ENCODE measurements around the gene EFNA1.
A peak's percentile ranks its signal among the peaks of the same experiment; 100 is the strongest.
"Not testable (repeated sequence)": the region's sequence is repeated elsewhere in the genome, so short reads cannot be mapped to it uniquely, and the experiment has no call there.

Gene EFNA1

GRCh38 chr1:155145491-155145890 is 17.8 kb downstream of the EFNA1 start:
- no peak for DNase-seq (ENCODE audit: low spot score)

GRCh38 chr1:155155996-155156643 is 28.4 kb downstream of the EFNA1 start:
- DNase-seq (ENCODE audit: low spot score), result not testable (repeated sequence)

GRCh38 chr1:155158991-155159390 is 31.3 kb downstream of the EFNA1 start:
- no peak for DNase-seq (ENCODE audit: low spot score)

- DNase-seq (ENCODE audit: low spot score), result no peak
Observed at GRCh38 chr1:155160128-155160527, 32.5 kb downstream of the EFNA1 start.

GRCh38 chr1:155162631-155163030 is 35.0 kb downstream of the EFNA1 start:
- DNase-seq (ENCODE audit: low spot score), result not testable (repeated sequence)

- DNase-seq (ENCODE audit: low spot score), result not testable (repeated sequence)
Observed at GRCh38 chr1:155163785-155164184, 36.1 kb downstream of the EFNA1 start.

- not testable (repeated sequence) for DNase-seq (ENCODE audit: low spot score)
Observed at GRCh38 chr1:155164625-155165024, 36.9 kb downstream of the EFNA1 start.

- no peak for DNase-seq (ENCODE audit: low spot score)
Observed at GRCh38 chr1:155166051-155166470, 38.4 kb downstream of the EFNA1 start.

- DNase-seq (ENCODE audit: low spot score), result no peak
Observed at GRCh38 chr1:155166471-155167165, 38.9 kb downstream of the EFNA1 start.

- DNase-seq (ENCODE audit: low spot score), result peak; percentile 88
Observed at GRCh38 chr1:155167166-155168104, 39.8 kb downstream of the EFNA1 start.

- not testable (repeated sequence) for DNase-seq (ENCODE audit: low spot score)
Observed at GRCh38 chr1:155168105-155168445, 40.4 kb downstream of the EFNA1 start.

- DNase-seq (ENCODE audit: low spot score), result no peak
Observed at GRCh38 chr1:155168456-155169210, 41.0 kb downstream of the EFNA1 start.

- DNase-seq (ENCODE audit: low spot score), result no peak
Observed at GRCh38 chr1:155169541-155169940, 41.9 kb downstream of the EFNA1 start.

- DNase-seq (ENCODE audit: low spot score), result no peak
Observed at GRCh38 chr1:155170101-155170785, 42.6 kb downstream of the EFNA1 start.

GRCh38 chr1:155170806-155171205 is 43.1 kb downstream of the EFNA1 start:
- DNase-seq (ENCODE audit: low spot score), result no peak

- DNase-seq (ENCODE audit: low spot score), result no peak
Observed at GRCh38 chr1:155171836-155172731, 44.4 kb downstream of the EFNA1 start.

- DNase-seq (ENCODE audit: low spot score), result peak; percentile 97
Observed at GRCh38 chr1:155172732-155173477, 45.2 kb downstream of the EFNA1 start, which contains the start of gene KRTCAP2. KRTCAP2 (minus strand) TSS chr1:155173304; CDS start chr1:155173224, 80 bp downstream.

- DNase-seq (ENCODE audit: low spot score), result peak; percentile 55
Observed at GRCh38 chr1:155173478-155174323, 46.0 kb downstream of the EFNA1 start, which contains the start of gene TRIM46. TRIM46 (plus strand) TSS chr1:155173849; CDS start chr1:155173967, 118 bp downstream.
